T1000 (cell line): ENCODE data around the gene CRTAC1.

Source experiments
- DNase-seq: peaks from one replicate; lab custom pipeline; 2025; ENCODE audit warnings: mixed read lengths; lab: John Stamatoyannopoulos, UW

The CRTAC1 gene, protein sequence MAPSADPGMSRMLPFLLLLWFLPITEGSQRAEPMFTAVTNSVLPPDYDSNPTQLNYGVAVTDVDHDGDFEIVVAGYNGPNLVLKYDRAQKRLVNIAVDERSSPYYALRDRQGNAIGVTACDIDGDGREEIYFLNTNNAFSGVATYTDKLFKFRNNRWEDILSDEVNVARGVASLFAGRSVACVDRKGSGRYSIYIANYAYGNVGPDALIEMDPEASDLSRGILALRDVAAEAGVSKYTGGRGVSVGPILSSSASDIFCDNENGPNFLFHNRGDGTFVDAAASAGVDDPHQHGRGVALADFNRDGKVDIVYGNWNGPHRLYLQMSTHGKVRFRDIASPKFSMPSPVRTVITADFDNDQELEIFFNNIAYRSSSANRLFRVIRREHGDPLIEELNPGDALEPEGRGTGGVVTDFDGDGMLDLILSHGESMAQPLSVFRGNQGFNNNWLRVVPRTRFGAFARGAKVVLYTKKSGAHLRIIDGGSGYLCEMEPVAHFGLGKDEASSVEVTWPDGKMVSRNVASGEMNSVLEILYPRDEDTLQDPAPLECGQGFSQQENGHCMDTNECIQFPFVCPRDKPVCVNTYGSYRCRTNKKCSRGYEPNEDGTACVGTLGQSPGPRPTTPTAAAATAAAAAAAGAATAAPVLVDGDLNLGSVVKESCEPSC

DNA sequence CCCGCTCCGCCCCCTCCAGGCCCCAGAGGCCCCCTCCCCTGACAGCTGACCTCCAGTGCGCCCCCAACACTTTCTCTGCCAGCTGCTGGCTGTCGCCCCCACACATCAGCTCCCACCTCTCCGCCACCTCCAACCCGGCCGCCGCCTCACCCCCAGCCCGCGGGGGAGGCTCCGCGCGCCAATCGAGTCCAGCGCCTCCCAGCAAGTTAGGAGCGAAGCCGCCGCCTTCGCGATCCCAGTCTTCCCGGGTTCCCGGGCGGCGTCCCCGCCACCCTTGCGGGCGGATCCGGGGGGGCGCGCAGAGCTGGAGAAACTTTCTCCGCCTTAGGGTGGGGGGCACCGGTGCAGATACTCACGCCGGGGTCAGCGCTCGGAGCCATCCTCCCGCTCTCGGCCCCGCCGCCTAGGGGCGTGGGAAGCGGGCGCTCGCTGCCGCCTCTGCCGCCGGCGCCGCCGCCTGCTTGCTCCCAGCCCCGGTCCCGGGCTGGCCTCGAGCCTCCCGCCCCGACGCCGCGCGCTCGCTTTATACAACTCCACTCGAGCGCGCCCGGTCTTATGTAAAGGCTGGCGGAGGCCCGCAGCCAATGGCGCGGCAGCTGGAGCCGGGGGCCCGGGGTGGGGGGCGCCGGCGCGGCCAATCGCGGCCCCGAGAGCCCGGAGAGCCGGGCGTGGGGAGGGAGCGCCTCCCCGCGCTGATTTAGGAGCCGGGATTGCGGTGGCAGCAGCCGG is at the start of gene CRTAC1:
CRTAC1 (minus strand) TSS at position 529 of the 729 bp plus-strand sequence; CDS start at position 380, 149 bp downstream.
- no peak for DNase-seq

DNA sequence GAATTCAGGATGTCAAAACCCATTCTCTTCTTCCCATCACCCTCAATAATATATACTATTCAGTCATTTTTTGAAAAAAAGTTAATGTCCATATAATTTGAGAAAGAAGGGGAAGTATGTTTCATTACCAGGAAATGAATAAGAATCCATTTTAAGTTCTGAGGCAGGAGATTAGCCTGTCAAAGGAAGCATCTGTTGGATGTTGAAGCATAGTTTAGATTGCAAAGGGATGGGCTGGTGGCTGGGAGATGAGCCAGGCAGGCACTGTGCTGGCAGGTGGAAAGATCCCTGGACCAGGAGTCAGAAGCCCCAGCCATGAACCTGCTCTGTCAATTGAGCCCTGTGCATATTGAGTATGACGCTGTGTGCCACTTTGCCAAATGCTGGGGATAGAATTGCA is 48.4 kb upstream of the CRTAC1 start:
- no peak for DNase-seq

DNA sequence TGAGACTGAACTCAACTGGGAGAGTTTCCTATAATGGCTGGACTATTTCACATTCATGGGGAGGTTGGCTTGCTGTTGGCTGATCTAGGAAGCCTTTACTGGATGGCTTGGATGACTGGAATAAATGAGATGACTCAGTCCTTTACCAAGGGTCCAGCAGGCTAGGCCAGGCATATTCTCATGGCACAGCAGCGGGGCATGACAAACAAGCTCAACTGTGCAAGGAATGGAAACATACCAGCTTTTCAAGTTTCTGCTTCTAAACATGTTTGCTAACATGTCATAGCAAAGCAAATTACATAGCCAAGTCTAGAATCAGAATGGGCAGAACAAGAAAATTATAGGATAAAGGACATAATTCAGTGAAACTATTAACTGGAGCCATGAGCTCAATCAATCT is 46.8 kb upstream of the CRTAC1 start:
- no peak for DNase-seq

DNA sequence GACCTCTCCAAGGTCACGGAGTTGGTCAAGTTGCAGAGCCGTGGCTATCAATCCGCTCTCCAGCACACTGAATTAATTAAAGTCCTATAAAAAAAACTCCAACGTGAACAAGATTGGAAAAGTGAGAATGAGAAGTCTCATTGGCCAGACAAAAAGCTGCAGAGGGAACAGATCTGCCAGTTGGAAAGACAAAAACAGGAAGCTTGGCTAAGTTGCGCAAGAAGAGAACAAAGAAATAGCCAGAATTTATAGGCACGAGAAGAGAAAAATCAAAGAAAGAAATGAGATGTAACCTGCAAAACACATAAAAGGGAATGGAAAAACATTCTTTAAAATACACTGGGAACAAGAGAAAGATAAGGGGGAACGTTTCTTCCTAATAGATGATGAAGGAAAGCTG is 45.7 kb upstream of the CRTAC1 start:
- no peak for DNase-seq

DNA sequence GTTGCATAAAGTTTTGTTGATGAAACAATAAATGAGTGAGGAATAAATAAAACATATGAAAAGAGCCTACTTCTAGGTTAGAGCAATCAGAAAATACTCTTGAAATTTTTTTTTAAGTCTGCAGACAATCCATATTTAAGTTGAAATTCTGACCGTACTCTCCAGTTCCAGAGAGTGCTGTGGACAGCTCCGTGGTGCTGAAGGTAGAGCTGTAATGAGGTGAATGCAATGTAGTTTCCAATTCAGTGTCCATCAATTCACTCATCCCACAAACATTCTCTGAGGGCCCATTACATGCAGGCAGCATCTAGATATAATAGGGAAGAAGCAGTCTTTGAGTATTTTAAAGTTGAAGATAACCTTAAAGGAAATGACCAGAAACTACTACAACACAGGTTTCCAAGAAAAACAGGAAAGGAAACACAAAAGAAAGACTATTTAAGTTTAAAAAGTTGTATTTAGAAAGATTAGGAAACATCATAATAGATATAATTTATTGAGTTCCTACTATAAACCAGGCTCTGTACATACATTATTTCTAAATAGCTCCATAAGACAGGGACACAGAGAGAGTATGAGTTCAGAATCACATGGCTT is 44.0 kb upstream of the CRTAC1 start:
- DNase-seq, result no peak

DNA sequence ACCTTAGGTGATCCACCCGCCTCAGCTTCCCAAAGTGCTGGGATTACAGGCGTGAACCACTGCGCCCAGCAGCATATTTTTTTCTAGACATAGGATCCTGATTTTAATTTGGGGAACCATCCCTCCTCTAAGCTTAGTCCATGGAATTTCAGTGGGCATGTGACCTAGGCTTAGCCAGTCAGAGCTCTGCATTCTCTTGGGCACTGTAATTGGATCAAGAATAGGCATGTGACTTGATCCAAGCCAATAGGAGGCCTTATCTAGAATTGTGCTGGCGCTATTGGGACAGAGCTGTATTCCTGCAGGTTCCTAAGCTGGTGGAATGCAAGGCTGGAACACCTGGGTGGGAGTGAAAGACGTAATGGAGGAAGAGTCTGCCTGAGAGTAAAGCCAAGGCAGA is 36.7 kb upstream of the CRTAC1 start:
- no peak for DNase-seq

DNA sequence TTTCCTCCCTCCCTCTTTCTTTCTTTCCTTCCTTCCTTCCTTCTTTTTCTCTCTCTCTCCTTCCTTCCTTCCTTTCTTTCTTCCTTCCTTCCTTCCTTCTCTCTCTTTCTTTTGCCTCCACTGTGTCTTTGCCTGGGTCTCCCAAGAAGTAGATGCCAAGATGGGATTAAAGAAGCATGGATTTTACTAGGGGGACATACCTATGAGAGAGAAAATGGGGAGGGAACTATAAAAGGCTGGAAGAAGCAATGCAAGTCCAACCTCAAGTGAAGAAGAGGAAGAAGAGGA is 33.3 kb upstream of the CRTAC1 start:
- no peak for DNase-seq

DNA sequence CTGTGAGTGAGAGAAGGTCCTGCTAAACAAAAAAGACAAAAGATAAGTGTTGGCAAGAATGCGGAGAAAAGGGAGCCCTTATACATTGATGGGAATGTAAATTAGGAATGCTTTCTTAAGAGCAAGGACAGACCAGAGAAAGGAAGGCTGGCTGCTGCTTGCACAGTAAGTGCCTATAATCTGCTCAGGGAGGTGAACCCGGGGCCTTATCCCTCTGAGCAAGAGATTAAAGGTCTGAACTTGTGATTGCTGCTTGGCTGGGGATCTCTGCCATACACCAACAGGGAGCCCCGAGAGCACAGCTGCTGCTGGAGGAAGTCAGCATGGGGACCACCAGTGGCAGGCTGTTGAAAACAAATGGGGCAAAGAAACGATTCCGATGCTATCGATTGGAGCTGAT is 32.0 kb upstream of the CRTAC1 start:
- no peak for DNase-seq

DNA sequence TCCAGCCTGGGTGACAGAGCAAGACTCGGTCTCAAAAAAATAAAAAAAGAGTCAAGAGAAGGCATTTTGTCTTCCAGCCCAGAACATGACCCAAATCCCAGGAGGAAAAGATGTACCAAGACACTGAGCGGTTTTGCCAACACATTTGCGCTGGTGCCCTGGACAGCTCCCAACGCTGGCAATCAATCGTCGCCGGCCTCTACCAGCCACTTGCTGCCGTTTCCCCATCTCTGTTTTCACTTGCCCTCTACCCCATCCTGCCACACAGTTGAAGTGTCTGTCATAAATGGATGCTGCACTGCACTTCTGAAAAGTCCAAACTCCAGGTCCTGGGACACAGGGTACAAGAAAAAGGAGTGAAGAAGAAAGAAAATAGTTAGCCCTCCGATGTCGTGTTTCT is 29.7 kb upstream of the CRTAC1 start:
- no peak for DNase-seq

DNA sequence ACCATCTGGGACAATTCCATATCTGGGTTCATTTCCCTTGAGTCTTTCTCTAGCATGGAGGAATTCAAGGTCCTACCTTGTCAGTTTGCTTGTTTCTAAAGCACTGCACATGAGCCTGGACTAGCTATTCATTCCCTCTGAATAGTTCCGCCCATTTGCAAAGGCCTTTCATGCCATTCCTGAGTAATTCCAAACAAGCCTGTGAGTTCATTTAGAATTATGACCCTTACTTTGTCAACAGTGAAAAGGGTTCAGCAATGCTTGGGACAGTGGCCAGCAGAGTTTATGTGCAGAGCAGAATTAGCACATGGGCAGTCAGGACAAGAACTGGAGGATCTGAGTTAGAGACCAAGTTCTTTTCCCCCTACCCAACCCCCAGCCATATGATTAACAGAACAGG is 27.9 kb upstream of the CRTAC1 start:
- no peak for DNase-seq

DNA sequence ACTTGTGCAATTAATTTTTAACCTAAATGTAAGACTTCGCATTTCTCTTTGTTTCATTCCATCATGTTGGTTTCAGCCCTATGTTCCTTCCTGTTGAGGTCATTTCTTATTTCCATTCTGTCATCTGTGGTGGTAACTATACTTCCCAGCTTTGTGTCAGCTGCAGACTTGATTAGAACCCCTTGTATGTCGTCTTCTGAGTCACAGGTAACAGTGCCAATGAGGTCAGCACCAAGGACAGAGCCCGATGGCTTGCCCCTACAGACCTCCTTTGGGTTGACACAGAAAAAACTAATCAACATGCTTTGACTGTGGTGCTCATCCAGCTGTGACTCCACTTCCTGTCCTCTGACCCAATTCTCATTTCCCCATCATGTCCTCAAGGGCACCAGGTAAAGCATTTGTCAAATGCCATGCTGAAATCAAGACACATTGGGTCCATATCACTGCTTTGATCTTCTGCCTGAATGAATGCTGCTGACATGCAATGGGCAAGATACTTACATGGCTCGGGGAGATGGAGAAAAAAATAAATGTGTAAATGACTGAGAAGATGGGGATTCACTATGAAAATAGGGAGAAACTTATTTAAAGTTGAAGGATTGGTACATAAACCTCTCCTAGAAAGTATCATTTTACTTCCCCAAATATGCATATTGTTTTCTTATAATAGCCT is 25.6 kb upstream of the CRTAC1 start:
- DNase-seq, result no peak

DNA sequence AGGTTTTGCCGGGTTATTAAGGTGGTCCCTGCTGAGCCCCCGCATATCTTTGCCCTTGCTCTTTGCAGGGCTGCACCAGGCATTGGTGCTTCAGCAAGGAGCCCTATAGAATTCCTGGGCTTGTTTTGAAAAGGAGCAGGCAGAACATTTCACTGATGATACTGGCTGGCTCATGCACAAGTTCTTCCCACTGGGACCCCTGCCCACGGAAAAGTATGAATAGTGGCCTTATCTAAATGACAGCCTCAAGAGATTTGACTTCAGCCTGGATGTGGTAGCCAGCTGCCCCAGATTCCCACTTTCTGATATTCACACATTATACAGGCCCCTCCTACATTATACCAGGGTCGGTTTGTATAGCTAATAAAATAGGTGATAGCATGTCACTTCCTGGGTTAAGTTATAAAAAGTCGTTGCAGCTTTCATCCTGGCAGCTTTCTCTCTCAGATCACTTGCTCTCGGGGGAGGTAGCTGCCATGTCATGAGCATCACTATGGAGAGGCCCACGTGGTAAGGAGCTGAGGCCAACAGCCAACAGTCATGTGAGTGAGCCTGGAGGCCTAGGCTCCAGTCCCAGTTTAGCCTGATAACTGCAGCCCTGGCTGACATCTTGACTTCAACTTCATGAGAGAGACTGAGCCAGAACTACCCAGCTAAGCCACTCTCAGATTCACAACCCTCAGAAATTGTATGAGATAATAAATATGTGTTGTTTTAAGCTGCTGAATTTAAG is 16.8 kb upstream of the CRTAC1 start:
- DNase-seq, result no peak

DNA sequence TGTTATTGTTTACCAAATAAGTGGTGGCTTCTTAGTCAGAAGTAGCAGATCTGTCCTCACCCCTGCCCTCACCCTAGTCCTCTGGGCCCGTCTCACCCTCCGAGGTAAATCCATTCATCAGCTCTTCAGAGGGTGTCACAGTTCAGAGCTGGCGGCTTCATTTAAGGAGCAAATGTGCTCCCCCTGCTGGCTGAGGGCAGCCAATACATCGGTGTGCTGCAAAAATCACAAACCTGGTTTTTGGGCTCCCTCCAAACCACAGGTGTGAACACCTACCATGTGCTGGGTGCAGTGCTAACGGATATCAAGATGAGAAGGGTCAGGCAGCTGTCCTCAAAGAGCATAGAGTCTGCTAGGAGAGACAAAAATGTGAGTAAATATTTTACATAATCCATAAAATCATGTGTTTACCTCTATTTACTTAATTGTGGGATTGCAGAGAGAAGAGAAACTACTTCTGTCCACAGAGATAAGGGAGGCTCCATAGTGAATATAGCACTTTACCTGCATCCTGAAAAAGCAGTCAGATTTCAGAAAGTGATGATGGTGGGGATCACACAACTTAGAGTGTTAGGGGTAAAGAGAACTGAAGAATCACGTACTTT is 15.5 kb upstream of the CRTAC1 start:
- DNase-seq, result no peak

DNA sequence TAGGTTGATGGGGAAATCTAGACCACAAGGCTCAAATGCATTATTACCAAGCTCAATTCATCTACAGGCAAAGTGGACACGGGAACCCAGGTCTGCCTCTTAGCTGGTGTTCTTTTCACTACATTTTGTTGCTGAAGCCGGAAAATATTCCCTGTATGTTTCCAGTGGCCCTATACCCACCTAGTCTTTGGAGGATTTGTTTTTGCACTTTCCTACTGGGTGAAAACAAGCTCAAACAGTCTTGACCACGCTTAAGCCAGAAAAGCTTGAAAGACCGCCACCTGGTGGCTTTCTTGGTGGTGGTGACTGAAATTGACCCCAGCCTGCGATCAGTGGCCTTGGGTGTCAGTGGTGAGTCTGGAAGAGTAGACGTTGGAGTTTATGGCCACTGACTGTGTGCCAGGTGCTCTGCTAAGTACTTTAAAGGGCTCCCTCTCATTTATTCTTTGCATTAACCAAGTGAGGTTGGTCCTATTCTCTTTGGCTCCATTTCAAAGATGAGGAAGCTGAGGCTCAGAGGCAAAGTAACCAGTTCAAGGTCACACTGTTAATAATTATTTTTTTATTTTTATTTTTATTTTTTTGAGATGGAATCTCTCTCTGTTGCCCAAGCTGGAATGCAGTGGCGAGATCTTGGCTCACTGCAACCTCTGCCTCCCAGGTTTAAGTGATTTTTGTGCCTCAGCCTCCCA is 11.1 kb upstream of the CRTAC1 start:
- no peak for DNase-seq

DNA sequence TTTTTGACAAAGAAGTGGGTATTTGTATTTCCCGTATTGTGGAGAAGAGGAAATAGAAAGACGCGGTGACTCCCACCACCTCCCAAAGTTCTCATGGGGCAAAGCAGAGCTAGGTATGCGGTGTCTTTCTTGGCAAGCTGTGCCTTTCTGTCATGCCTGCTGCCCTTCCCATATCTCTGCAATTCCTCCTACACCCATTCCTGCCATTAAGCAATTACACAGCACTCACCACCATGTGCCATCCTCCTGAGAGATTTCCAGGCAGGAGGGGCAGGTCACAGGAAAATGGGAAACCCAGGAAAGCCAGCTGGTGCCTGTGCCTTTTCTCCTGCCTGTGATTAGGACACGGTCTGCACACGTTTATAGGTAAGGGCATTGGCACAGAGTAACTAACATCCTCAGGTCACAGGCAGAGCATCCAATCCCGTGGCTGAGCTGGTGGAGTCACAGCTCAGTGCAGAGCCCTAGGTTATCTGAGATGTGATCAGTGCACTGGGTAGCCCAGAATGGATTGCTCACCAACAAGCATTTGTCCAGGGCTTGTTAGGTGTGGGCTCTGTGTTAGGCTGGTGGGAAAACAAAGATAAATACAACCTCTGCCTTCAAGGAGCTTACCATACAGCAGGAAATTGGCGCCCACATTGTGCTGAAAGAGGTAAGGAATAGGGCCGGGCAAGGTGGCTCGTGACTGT is 9.4 kb upstream of the CRTAC1 start:
- no peak for DNase-seq

DNA sequence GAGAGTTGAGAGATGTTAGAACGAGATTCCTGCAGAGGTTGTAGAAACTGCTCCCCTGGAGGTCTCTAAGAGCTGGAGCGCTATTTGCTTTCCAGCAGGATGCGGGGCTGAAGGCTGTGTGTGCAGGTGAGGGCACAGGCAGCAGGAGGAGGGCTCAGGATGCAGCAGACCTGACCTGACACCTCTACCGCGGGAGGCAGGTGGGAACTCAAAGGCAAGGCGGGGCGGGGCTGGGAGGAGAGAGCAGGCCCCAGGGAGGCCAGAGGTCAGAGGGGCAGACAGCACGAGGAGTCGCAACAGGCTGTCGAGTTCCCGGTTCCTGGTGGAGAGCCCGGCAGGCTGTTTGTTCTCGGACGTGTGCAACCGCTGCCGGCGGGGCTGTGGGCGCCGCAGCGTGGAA is 7.9 kb upstream of the CRTAC1 start:
- DNase-seq, result no peak

DNA sequence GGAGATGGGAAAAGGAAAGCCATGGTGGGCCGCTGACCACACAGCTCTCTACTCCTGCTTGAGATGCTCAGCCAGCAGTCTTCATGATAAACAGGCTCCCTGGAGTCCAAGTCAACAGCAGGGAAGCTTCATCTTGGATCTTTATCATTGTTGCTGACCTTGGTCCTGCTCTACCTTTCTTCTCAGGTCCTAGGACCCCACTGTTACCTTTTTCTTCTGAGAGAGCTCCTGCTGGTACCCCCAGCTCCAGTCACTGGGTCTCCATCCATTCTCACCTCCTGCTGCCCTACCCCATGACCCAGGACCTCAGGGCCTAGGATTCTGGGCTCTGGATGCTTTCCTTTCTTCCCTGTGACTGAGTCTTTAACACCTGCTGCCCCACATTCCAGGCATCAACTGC is 5.2 kb upstream of the CRTAC1 start:
- no peak for DNase-seq

DNA sequence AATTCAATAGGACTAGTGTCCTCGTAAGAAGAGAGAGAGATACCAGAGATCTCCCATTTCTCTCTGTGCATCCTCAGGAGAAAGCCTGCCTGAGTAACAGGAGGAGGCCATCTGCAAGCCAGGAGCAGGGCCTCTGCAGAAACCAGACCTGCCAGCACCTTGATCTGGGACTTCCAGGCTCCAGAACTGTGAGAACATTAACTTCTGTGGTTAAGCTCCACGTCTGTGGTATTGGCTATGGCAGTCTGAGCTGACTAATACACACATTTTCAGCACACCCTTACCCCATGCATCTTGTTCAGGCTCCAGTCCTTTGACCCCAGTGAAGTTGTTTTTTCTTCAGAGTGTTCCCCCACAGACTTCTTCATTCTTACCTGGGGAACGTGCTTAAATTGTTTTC is 3.1 kb upstream of the CRTAC1 start:
- DNase-seq, result no peak

DNA sequence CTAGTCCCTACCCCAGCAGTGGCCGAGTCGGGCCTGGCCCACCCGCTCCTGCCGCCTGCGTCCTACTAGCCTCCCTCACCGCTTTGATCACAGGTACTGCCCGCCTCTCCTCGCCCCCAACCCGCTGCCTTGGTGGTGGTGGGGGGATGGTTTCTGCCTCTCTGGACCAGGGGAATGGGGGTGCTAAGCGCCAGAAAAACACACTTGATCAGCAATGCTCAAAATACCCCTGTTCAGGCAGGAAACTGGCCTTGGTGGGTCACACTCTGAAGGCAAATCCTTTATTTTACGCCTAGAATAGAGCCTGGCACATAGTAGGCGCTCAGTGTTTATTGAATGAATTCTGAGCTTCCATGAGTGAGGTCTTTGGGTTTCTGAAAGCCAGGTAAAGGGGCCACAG is 1.0 kb upstream of the CRTAC1 start:
- DNase-seq, result no peak

DNA sequence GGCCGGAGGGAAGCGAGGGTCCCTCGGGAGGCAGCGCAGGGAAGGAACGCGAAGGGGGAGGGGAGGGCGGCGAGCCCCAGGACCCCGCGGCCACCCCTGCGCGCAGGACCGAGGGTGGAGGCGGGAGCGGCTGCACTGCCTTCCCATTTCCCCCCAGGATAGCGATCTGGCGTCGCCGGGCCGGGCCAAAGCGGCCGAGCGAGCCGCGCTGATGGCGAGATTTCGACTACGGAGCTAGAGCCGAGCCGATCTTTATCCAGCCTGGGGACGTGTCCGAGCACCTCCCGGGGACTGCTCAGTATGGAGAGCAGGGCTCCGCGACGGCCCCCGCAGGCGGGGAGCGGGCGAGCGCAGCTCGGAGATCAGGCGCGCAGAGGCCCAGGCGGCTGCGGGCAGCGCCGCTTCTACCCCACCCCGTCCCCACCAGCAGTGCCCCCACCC is 590 bp upstream of the CRTAC1 start:
- no peak for DNase-seq
